Germinal center (tissue), 1 donor: ENCODE data around the gene TMEM243.
"Not testable (repeated sequence)": the region's sequence is repeated elsewhere in the genome, so short reads cannot be mapped to it uniquely, and the experiment has no call there.

Source experiments
- DNase-seq: peaks from one replicate; pipeline ENCODE4 v3.0.0; 2012; ENCODE audit warnings: mixed read lengths, low spot score

Gene TMEM243, protein sequence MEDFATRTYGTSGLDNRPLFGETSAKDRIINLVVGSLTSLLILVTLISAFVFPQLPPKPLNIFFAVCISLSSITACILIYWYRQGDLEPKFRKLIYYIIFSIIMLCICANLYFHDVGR

GRCh38 chr7:87219545-87220025, at the start of gene TMEM243:
TSS of gene TMEM243 (minus strand) at chr7:87219732. CDS start at chr7:87219503, 229 bp downstream.
- DNase-seq = peak; percentile 89

GRCh38 chr7:87267239-87267900, 47.8 kb upstream of the TMEM243 start:
- DNase-seq = no peak

DNA sequence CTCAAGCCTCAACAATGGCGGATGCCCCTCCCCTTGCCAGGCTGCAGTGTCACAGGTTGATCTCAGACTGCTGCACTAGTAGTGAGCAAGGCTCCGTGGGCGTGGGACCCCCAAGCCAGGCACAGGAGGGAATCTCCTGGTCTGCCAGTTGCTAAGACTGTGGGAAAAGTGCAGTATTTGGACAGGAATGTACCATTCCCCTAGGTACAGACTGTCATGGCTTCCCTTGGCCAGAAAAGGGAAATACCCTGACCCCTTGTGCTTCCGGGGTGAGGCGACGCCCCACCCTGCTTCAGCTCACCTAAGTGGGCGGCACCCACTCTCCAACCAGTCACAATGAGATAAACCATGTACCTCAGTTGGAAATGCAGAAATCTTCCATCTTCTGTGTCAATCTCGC, 44.0 kb upstream of the TMEM243 start:
- no peak for DNase-seq

- no peak for DNase-seq
These were observed 34.1 kb upstream of the TMEM243 start for GRCh38 chr7:87253589-87254087.

DNA sequence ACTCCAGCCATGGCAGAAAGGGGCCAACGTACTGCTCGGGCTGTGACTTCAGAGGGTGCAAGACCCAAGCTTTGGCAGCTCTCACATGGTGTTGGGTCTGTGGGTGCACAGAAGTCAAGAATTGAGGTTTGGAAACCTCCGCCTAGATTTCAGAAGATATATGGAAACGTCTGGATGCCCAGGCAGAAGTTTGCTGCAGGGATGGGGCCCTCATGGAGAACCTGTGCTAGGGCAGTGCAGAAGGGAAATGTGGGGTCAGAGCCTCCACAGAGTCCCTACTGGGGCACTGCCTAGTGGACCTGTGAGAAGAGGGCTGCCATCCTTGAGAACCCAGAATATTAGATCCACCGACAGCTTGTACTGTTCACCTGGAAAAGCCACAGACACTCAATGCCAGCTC, 26.1 kb upstream of the TMEM243 start:
- DNase-seq = not testable (repeated sequence)

DNA sequence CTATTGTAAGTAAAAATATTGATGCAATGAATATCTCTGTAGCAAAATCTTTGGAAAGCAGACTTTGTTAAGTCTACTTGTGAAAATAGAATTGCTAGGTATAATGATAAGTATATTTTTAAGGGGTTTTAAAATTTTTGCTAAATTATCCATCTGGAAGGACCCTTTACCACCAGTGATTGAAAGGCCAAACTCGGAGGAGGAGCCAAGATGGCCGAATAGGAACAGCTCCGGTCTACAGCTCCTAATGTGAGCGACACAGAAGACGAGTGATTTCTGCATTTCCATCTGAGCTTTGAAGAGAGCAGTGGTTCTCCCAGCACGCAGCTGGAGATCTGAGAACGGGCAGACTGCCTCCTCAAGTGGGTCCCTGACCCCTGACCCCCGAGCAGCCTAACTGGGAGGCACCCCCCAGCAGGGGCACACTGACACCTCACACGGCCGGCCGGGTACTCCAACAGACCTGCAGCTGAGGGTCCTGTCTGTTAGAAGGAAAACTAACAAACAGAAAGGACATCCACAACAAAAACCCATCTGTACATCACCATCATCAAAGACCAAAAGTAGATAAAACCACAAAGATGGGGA, 19.0 kb upstream of the TMEM243 start:
- DNase-seq = not testable (repeated sequence)

GRCh38 chr7:87234949-87235348, 15.4 kb upstream of the TMEM243 start:
- no peak for DNase-seq

- no peak for DNase-seq
These were observed 12.2 kb upstream of the TMEM243 start for GRCh38 chr7:87231711-87232110.

DNA sequence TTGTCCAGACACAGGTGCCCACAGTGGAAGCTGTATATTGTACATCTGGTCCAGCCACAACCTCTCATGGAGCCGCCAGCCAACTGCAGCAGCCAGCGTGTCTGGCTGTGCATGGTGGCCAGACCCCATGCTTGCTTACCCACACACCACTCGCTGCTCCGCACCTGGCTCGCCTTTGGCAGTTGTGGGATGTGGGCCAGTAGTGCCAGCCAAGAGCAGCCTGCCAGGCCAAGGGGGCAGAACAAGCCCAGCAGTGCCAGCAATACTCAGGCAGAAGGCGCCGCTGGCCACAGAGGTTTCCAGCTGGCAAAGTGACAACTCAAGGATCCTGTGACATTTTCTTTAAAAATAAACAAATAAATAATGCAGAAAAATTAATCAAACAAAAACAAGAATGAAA, 11.7 kb upstream of the TMEM243 start:
- no peak for DNase-seq

- peak; percentile 14 for DNase-seq
These were observed 7.0 kb upstream of the TMEM243 start for GRCh38 chr7:87226495-87226894.

DNA sequence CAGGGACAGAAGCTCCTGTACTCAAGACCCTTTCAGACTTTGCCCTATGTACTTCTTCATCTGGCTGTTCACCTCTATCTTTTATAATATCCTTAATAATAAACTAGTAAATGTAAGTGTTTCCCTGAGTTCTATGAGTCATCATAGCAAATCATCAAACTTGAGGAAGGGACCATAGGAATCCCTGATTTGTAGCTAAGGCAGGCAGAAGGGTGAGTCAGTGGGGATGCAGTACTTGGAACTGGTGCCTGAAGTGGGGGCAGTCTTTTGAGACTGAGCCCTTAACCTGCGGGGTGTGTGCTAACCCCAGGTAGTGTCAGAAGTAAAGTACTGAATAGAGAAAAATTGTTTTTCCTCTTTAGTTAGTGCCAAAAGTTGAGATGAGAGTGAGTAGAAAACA, 6.2 kb upstream of the TMEM243 start:
- DNase-seq = no peak

DNA sequence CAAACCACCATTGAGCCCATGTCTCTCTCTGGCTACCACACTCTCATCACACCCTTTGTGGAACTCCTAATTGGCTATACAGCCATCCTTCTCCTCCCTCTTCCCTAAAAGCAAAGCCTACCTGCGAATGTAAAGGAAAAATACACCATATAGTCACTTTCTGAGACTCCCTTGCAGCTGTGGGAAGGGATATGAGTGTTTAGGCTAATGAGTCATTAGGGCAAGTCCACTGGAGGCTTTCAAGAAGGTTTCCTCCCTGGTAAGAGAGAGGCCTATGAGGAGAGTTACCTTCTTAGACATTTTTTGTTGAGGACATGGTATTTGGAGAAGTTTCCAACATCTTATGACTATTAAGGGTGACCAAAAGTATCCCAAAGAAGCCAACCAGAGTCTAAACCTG, 4.1 kb upstream of the TMEM243 start:
- no peak for DNase-seq

- DNase-seq = no peak
These were observed 1.2 kb upstream of the TMEM243 start for GRCh38 chr7:87220734-87221215.

DNA sequence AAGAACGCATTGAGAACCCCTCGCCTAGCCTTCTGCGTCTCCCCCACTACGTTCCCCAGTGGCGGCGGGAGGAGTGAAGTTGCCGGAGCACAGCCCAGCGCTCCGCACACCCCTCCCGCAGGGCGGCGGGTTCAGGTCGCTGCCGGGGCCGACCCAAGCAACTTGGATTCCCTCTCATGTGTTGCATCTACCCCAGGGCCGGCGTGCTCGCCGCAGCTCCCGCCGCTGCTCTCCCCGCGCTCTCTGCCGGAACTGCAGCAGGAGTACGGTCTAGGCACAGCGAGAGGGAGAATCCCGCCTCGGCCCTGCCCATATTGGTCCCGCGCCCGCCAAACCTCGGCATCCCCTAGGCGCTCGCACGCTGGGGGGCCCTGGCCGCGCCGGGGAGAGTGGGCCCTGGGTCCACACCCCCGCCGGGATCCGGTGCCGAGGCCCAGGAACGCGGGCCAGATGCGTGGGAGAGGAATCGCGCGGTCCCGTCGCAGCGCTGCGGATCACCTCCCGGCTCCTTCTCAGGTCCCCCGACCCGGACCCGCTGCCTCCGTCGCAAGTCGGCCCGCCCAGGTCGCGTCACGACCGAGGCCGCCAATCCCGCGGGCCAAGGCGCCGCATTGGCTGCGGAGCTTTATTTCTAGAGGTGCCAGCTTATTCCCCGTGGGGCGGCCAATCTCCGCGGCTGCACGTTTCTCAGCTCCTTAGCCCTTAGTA, 648 bp upstream of the TMEM243 start:
- DNase-seq = peak; percentile 90

- DNase-seq = peak; percentile 73
These were observed 562 bp downstream of the TMEM243 start for GRCh38 chr7:87218796-87219544.

DNA sequence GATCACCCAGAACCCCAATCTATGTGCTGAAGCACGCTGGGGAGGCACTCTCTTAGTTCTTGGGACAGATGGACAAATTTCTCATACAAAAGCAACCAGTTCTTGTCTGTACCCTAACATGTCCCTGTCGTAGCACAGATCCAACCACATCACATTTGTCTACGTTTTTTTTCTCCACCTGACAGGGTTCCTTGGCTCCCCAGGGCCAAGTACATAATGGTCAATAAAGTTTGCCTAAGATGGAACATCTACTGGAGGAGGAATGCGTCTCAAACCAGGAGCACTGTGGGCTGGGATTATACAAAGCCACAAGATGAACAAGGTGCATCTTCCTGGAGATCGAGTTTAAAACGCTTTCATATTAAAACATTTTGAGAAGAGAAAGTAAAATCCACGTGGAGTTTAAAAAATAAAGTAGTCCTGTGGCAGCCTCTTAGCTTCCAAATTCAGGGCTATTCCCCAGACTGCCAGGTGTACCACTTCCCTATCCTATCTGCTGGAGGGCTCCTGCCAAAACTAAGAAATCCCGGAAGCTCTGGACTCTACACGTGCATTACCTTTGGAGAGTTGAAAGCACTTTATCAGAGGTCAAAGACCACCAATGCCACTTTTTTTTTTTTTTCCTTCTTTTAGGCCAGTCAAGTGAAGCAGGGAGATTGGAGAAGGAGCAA, 1.4 kb downstream of the TMEM243 start:
- DNase-seq = no peak

GRCh38 chr7:87216701-87217508, 2.6 kb downstream of the TMEM243 start:
- peak; percentile 49 for DNase-seq

DNA sequence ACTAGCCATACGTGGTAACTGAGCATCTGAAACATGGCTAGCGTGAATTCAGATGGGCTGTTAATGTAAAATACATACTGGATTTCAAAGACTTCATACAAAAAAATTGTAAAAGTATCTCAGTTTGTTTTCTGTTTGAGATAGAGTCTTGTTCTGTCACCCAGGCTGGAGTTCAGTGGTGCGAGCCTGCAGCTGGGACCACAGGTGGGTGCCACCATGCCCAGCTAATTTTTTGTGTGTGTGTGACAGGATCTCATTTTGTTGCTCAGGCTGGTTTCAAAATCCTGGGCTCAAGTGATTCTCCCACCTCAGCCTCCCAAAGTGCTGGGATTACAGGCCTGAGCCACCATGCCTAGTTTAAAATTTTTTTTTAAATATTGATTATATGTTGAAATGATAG, 4.5 kb downstream of the TMEM243 start:
- no peak for DNase-seq

GRCh38 chr7:87213811-87214210, 5.7 kb downstream of the TMEM243 start:
- no peak for DNase-seq

DNA sequence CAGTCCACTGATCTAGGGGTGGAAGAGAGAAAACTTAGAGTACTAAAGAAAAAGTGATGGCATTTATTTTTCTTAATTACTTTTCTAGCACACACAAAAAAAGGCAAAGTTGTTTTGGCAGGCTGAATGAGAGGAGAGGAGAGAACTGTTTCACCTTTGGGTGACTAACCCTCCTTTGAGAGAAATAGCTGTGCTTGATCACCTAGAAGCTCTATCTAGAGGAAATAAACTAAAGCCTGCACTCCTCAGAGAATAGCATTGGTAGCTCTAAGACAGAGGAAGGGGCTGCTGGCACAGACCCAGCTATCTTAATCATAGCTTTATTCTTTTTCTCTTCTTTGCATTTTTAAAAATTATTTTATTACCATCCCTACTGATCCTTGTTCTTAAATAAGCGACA, 6.3 kb downstream of the TMEM243 start:
- no peak for DNase-seq
